Omental fat pad (tissue), 4 donors: Measurements from ENCODE around the gene TMIE. TPM values are rescaled to one million over a fixed set of nuclear protein-coding genes. Genes with fewer than 3 reads are reported as not detected.

Experiments
- ATAC-seq: fragments of 150-250 bp; one replicate; pipeline ENCODE4 v1.9.1; 2016; ENCODE audit warnings: mild to moderate bottlenecking, moderate library complexity; ENCODE audit not compliant: low FRiP score
- DNase-seq: peaks from one replicate; pipeline ENCODE4 v3.0.0-alpha.2; 2019; ENCODE audit warnings: low spot score
- CTCF ChIP-seq, 3 donors: fragments of 450-650 bp; IDR thresholded peaks; one replicate each; pipeline ENCODE4 v1.5.1; 2016 to 2017; ENCODE audit warnings: antibody characterized with exemption in 3 of 3, mild to moderate bottlenecking in 3 of 3, moderate library complexity in 2 of 3
- total RNA-seq, 4 donors: library from RNA; depleted of rRNA; stranded (reverse); fragments of >200 nt; gene quantifications; one replicate each; pipeline ENCODE4 v1.1.0, GENCODE V29; 2016

The TMIE gene
- total RNA-seq, 4 donors from 2014 or later = 0.79 TPM; not detected in 3

GRCh38 chr3:46717447-46718231, 16.4 kb downstream of the TMIE start, which contains the start of gene PRSS50:
Gene PRSS50 (minus strand): TSS chr3:46717869. CDS start chr3:46717824, 45 bp downstream.
- no peak for TF ChIP-seq CTCF (IDR thresholded peaks at IDR 0.05)
- DNase-seq (peak; percentile 0), ATAC-seq (no peak)

GRCh38 chr3:46719044-46719565, 17.9 kb downstream of the TMIE start:
- DNase-seq (no peak), ATAC-seq (no peak)
- TF ChIP-seq CTCF (IDR thresholded peaks at IDR 0.05) = no peak

- no peak for TF ChIP-seq CTCF (IDR thresholded peaks at IDR 0.05)
- no peak for ATAC-seq
- DNase-seq = peak; percentile 4
Observed at GRCh38 chr3:46719735-46720271, 18.6 kb downstream of the TMIE start.

GRCh38 chr3:46721009-46721408, 19.8 kb downstream of the TMIE start:
- DNase-seq (no peak), ATAC-seq (no peak)
- TF ChIP-seq CTCF (IDR thresholded peaks at IDR 0.05) = no peak

- TF ChIP-seq CTCF (IDR thresholded peaks at IDR 0.05) = no peak
- DNase-seq = no peak
- ATAC-seq = no peak
Observed at GRCh38 chr3:46722443-46722842, 21.3 kb downstream of the TMIE start.

- no peak for DNase-seq
- ATAC-seq = no peak
- no peak for TF ChIP-seq CTCF (IDR thresholded peaks at IDR 0.05)
Observed at GRCh38 chr3:46724424-46724823, 23.2 kb downstream of the TMIE start.
